HG03280 (cell line): ENCODE results near the gene CTSK.

Source experiments
- ATAC-seq: cut with Tn5 transposase; IDR thresholded peaks from one replicate; pipeline ENCODE4 v1.9.1; 2021; ENCODE audit warnings: mild to moderate bottlenecking, moderate library complexity; ENCODE audit not compliant: unreplicated experiment

The CTSK gene

GRCh38 chr1:150763018-150763417 is 45.0 kb downstream of the CTSK start:
- no peak for ATAC-seq

GRCh38 chr1:150762552-150762951 is 45.5 kb downstream of the CTSK start:
- no peak for ATAC-seq

GRCh38 chr1:150761801-150762200 is 46.3 kb downstream of the CTSK start:
- ATAC-seq: no peak

- no peak for ATAC-seq
Measured at GRCh38 chr1:150760013-150760412, 48.0 kb downstream of the CTSK start.

GRCh38 chr1:150753416-150753815 is 54.6 kb downstream of the CTSK start:
- ATAC-seq: no peak

GRCh38 chr1:150751443-150751842 is 56.6 kb downstream of the CTSK start:
- no peak for ATAC-seq

GRCh38 chr1:150749720-150750311 is 58.2 kb downstream of the CTSK start:
- no peak for ATAC-seq

- ATAC-seq: no peak
Measured at GRCh38 chr1:150748878-150749719, 59.0 kb downstream of the CTSK start.
